Astrocyte (in vitro differentiated cells and primary cell): ENCODE data around the gene IPCEF1. TPM values are rescaled to one million over a fixed set of nuclear protein-coding genes. Genes with fewer than 3 reads are reported as not detected.

Experiments used
- DNase-seq: peaks from one replicate; pipeline ENCODE4 v3.0.0-alpha.2; 2010; ENCODE audit warnings: low read depth
- FAIRE-seq: peaks from 2 replicates; lab custom pipeline; 2011; peaks lifted over from hg19 to GRCh38; lab: Jason Lieb, UNC
- H2AFZ ChIP-seq: 2 replicates; pipeline ENCODE4 v1.6.0; 2012; ENCODE audit warnings: low read depth, low read length, inconsistent platforms
- H3K27ac ChIP-seq: 2 replicates; pipeline ENCODE4 v1.5.1; 2011; ENCODE audit warnings: low read depth, low read length, inconsistent platforms
- H3K27me3 ChIP-seq: 2 replicates; pipeline ENCODE4 v1.6.0; 2011; ENCODE audit warnings: low read length, inconsistent platforms; ENCODE audit not compliant: insufficient read depth
- H3K36me3 ChIP-seq: 2 replicates; pipeline ENCODE4 v1.5.1; 2011; ENCODE audit warnings: low read length, inconsistent platforms; ENCODE audit not compliant: insufficient read depth
- H3K4me1 ChIP-seq: 2 replicates; pipeline ENCODE4 v1.5.1; 2011; ENCODE audit warnings: low read length, inconsistent platforms; ENCODE audit not compliant: insufficient read depth
- H3K4me2 ChIP-seq: 2 replicates; pipeline ENCODE4 v1.6.0; 2012; ENCODE audit warnings: low read length, inconsistent platforms
- H3K4me3 ChIP-seq: 2 replicates; pipeline ENCODE4 v1.5.1; 2011; ENCODE audit warnings: low read depth, mild to moderate bottlenecking, low read length, inconsistent platforms; ENCODE audit not compliant: insufficient read depth
- H3K79me2 ChIP-seq: 2 replicates; pipeline ENCODE4 v1.6.0; 2012; ENCODE audit warnings: mild to moderate bottlenecking, low read length, inconsistent platforms; ENCODE audit not compliant: insufficient read depth
- H3K9ac ChIP-seq: 2 replicates; pipeline ENCODE4 v1.6.0; 2012; ENCODE audit warnings: mild to moderate bottlenecking, low read length, inconsistent platforms
- H3K9me3 ChIP-seq: 2 replicates; pipeline ENCODE4 v1.5.1; 2012; ENCODE audit warnings: low read depth, mild to moderate bottlenecking, low read length, inconsistent platforms; ENCODE audit not compliant: insufficient read depth
- H4K20me1 ChIP-seq: 2 replicates; pipeline ENCODE4 v1.6.0; 2012; ENCODE audit warnings: low read length, inconsistent platforms; ENCODE audit not compliant: insufficient read depth
- H3K27ac Mint-ChIP-seq: one replicate; pipeline ENCODE4 v1.8.0; 2021; ENCODE audit warnings: mild to moderate bottlenecking, mixed read lengths; ENCODE audit not compliant: unreplicated experiment
- H3K27me3 Mint-ChIP-seq: one replicate; pipeline ENCODE4 v1.8.0; 2021; ENCODE audit warnings: low read depth, mixed read lengths; ENCODE audit not compliant: unreplicated experiment
- H3K36me3 Mint-ChIP-seq: one replicate; pipeline ENCODE4 v1.8.0; 2021; ENCODE audit warnings: low read depth, mixed read lengths; ENCODE audit not compliant: unreplicated experiment
- H3K4me1 Mint-ChIP-seq: one replicate; pipeline ENCODE4 v1.8.0; 2021; ENCODE audit warnings: low read depth, mixed read lengths; ENCODE audit not compliant: unreplicated experiment
- H3K4me3 Mint-ChIP-seq: one replicate; pipeline ENCODE4 v1.8.0; 2021; ENCODE audit warnings: mild to moderate bottlenecking, moderate library complexity, mixed read lengths; ENCODE audit not compliant: unreplicated experiment
- H3K9me3 Mint-ChIP-seq: one replicate; pipeline ENCODE4 v1.8.0; 2021; ENCODE audit warnings: mild to moderate bottlenecking, mixed read lengths; ENCODE audit not compliant: unreplicated experiment
- CTCF ChIP-seq: IDR thresholded peaks from 2 replicates; pipeline ENCODE4 v1.5.1; 2011; ENCODE audit warnings: low read depth, mild to moderate bottlenecking, inconsistent platforms, low read length, moderate library complexity; ENCODE audit not compliant: insufficient read depth
- EZH2 ChIP-seq: IDR thresholded peaks from 2 replicates; pipeline ENCODE4 v1.6.1; 2012; ENCODE audit warnings: mild to moderate bottlenecking, low read length, inconsistent platforms; ENCODE audit not compliant: insufficient read depth
- total RNA-seq: library from RNA; stranded (reverse); gene quantifications from 2 replicates; pipeline ENCODE4 v1.2.1, GENCODE V29; 2021

IPCEF1 gene
- total RNA-seq, 1 donor from 2014 or later = 0.16 TPM

GRCh38 chr6:154209555-154209954 lies 147.0 kb downstream of the IPCEF1 start:
- Histone ChIP-seq H3K4me3 (no peak overlapping the region), H3K27ac (no peak overlapping the region), H4K20me1 (no peaks in the 10 kb centered on the region), H3K9ac (no peak overlapping the region), H3K36me3 (no peaks in the 10 kb centered on the region), H2AFZ (no peak overlapping the region), H3K4me2 (no peak overlapping the region), H3K4me1 (no peaks in the 10 kb centered on the region), H3K27me3 (no peaks in the 10 kb centered on the region), H3K9me3 (no peaks in the 10 kb centered on the region), H3K79me2 (no peaks in the 10 kb centered on the region)
- Mint-ChIP-seq H3K27ac (no peak overlapping the region), H3K36me3 (no peaks in the 10 kb centered on the region), H3K4me1 (peaks cover 8% of the 10 kb centered on the region), H3K4me3 (no peak overlapping the region), H3K27me3 (peaks cover 3% of the 10 kb centered on the region), H3K9me3 (no peaks in the 10 kb centered on the region)
- DNase-seq (no peak), FAIRE-seq (no peak)
- TF ChIP-seq EZH2 = no peak
- TF ChIP-seq CTCF = no peak

- Mint-ChIP-seq H3K4me3 (no peak overlapping the region), H3K27me3 (peaks cover 3% of the 10 kb centered on the region), H3K9me3 (peaks cover 2% of the 10 kb centered on the region), H3K4me1 (no peaks in the 10 kb centered on the region), H3K36me3 (no peaks in the 10 kb centered on the region), H3K27ac (no peak overlapping the region)
- Histone ChIP-seq H3K36me3 (no peaks in the 10 kb centered on the region), H3K79me2 (no peaks in the 10 kb centered on the region), H3K4me1 (no peaks in the 10 kb centered on the region), H3K27ac (no peak overlapping the region), H4K20me1 (no peaks in the 10 kb centered on the region), H3K4me3 (no peak overlapping the region), H3K9me3 (no peaks in the 10 kb centered on the region), H2AFZ (no peak overlapping the region), H3K27me3 (no peaks in the 10 kb centered on the region), H3K4me2 (no peak overlapping the region), H3K9ac (no peak overlapping the region)
- FAIRE-seq (no peak), DNase-seq (no peak)
- no peak for TF ChIP-seq CTCF
- TF ChIP-seq EZH2 = no peak
These were observed 149.6 kb downstream of the IPCEF1 start for GRCh38 chr6:154206996-154207395.

- FAIRE-seq (no peak), DNase-seq (no peak)
- no peak overlapping the region for H3K9ac ChIP-seq
- no peaks in the 10 kb centered on the region for H3K36me3 ChIP-seq
- H2AFZ ChIP-seq = no peak overlapping the region
- no peaks in the 10 kb centered on the region for H3K4me1 Mint-ChIP-seq
- no peaks in the 10 kb centered on the region for H3K36me3 Mint-ChIP-seq
- no peak overlapping the region for H3K4me3 ChIP-seq
- no peak overlapping the region for H3K27ac Mint-ChIP-seq
- no peaks in the 10 kb centered on the region for H3K79me2 ChIP-seq
- H3K27me3 ChIP-seq = no peaks in the 10 kb centered on the region
- H3K4me2 ChIP-seq = no peak overlapping the region
- peaks cover 3% of the 10 kb centered on the region for H3K27me3 Mint-ChIP-seq
- H3K9me3 ChIP-seq = no peaks in the 10 kb centered on the region
- TF ChIP-seq CTCF (no peak), EZH2 (no peak)
- H3K27ac ChIP-seq = no peak overlapping the region
- H3K4me3 Mint-ChIP-seq = no peak overlapping the region
- H4K20me1 ChIP-seq = no peaks in the 10 kb centered on the region
- peaks cover 2% of the 10 kb centered on the region for H3K9me3 Mint-ChIP-seq
- no peaks in the 10 kb centered on the region for H3K4me1 ChIP-seq
These were observed 150.5 kb downstream of the IPCEF1 start for GRCh38 chr6:154206141-154206540.
